Ramos (cell line): ENCODE measurements around the gene MMRN2.
"Not testable (repeated sequence)": the region's sequence is repeated elsewhere in the genome, so short reads cannot be mapped to it uniquely, and the experiment has no call there.

Experiments used
- in situ Hi-C: fragments of 300-500 bp; cut with MboI; formaldehyde crosslinking; loops from one replicate; pipeline ENCODE4 v1.14.3; 2022; ENCODE audit warnings: low sequenced_read_pairs; ENCODE audit not compliant: unreplicated experiment

The MMRN2 gene

DNA sequence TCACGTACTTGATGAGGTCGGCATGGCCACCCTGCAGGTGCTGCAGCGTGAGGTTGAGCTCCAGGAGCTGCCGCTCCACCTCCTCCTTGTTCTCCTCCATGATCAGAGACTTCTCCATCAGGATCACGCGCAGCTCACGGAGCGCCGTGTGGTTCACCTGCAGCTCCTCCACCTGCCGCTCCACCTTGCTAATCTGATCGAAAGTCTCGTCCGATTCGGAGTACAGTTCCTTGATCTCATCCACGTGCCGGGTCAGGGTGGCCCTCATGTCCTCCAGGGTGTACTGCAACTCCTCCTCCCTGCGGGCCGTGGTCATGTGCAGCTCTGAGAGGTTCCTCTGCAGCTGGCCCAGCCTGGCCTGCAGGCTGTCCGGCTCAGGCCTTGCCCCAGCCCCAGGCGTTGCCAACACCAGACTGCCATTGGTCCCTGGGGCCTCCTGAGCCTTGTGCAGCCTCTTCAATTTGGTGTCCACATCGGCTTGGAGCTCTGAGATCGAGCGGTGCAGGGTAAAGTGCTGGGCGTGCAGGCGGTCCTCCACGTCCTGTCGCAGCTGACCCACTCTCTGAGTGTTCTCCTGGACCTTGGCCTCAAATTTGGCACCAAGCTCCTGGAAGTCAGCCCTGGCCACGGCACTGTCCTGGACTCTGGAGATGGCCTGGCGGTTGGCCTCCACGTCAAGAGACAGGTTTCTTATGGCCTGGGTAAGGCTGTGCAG is 13.9 kb downstream of the MMRN2 start:
- in situ Hi-C loops: no loop called here

DNA sequence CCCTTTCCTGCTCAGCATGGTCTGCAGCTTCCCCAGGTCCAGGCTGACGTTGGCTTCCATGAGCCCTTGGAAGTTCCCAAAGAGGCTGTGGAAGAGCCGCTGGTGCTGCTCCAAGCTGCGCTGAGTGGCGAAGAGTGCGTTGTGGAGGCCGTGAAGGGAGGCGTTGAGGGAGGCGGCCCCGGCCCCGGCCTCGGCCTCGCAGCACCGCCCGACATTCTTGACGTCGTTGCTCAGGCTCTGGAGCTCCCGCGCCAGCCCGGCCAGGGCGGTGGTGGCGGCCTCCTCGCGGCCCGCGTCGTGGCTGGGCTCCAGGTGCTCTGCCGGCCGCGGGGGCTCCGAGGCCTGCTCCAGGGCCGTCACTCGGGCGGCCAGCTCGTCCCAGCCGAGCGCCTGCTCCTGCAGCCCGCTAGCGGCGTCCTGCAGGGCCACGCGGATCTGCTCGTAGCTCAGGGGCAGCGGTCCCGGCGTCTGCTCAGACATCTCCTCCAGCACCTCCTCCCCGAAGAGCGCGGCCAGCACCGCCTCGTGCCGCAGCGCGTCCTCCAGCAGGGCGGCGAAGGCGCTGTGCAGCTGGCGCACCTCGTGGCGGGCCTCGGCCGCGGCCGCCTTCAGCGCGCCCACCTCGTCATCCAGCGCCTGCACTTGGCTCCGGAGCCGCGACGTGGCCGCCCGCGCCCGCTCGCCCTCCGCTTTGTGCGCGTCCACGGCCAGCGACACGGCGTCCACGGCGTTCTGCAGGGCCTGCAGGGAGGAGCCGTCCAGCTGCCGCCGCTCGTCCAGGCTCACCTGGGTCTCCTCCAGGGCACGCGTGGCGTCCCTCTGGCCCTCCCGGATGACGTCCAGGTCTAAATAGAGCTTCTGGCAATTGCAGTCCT is 14.7 kb downstream of the MMRN2 start:
- in situ Hi-C loops: no loop called here

DNA sequence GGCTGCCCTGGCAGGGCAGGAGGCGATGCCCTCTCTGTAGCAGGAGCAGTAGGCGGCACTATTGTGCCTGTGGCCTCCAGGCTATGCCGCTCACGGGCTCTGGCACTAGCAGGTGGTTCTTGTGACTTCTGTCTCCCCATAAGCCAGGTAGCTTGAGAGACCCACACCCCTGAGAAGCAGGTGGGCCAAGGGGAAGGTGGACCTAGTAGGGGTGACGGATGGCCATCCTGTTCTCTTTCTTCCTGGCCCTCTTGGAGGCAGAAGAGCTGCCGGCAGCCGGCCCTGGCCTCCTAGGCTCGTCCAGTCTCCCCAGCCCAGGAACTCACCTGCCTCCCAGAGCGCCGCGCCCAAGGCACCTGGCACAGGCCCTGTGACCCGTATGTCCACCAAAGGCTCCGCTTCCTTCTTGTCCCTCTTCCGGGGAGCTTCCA is 15.4 kb downstream of the MMRN2 start:
- in situ Hi-C loops: no loop called here

DNA sequence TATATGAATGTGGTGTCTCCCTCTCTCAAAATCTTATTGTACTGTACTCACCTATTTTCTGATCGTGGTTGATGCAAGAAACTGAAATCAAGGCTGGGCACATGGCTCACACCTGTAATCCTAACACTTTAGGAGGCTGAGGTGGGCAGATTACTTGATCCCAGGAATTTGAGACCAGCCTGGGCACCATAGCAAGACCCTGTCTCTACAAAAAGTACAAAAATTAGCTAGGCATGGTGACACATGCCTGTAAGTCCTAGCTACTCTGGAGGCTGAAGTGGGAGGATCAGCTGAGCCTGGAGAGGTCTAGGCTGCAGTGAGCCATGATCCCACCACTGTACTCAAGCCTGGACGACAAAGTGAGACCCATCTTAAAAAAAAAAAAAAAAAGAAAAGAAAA is 16.0 kb downstream of the MMRN2 start:
- in situ Hi-C loops: no loop called here

DNA sequence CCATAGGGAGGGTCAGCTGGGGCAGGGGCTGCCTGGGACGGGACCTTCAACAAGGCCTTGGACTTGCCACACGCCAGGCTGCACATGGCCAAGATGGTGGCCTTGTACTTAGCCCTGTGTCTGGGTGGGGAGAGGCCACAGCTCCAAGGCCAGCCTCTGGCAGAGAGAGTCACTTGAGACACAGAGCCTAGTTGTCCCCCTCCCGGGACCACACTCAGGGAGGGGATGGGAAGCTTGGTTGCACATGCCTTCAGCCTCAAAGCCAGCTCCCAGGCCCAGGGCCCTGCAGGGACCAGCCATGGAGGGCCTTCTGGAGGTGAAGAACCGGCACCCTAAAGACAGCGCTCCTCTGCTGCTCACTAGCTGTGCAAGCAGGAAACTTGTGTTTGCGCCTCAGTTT is 16.7 kb downstream of the MMRN2 start:
- in situ Hi-C loops: no loop called here

DNA sequence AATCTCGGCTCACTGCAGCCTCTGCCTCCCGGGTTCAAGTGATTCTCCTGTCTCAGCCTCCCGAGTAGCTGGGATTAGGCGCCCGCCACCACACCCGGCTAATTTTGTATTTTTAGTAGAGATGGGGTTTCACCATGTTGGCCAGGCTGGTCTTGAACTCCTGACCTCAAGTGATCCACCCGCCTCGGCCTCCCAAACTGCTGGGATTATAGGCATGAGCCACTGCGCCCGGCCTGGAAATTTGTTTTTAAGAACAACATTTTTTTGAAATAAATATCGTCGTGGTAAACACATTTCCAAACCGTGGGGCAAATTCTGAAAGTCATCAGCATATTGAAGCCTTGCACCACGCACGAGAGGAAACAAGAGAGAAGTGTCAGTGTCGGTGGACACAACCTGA is 17.3 kb downstream of the MMRN2 start:
- in situ Hi-C loops: not testable (repeated sequence)

DNA sequence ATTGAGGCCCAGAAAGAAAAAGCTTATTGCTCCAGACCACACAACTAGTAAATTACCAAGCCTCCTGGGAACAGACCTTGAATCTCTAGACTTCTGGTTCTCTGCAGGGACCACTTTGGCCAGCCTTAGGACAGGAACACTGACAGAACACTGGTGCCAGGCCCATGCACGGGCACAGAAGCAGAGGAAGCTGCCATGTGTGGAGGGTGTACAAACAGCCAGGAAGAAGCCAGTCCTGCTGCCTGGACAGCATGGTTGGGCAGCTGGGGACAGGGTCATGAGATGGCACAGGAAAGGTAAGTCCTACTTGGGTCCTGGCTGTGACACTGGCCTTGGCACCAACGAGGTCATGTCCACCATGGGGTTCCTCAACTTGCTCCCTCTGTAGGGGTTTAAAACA is 19.2 kb downstream of the MMRN2 start:
- in situ Hi-C loops: no loop called here

DNA sequence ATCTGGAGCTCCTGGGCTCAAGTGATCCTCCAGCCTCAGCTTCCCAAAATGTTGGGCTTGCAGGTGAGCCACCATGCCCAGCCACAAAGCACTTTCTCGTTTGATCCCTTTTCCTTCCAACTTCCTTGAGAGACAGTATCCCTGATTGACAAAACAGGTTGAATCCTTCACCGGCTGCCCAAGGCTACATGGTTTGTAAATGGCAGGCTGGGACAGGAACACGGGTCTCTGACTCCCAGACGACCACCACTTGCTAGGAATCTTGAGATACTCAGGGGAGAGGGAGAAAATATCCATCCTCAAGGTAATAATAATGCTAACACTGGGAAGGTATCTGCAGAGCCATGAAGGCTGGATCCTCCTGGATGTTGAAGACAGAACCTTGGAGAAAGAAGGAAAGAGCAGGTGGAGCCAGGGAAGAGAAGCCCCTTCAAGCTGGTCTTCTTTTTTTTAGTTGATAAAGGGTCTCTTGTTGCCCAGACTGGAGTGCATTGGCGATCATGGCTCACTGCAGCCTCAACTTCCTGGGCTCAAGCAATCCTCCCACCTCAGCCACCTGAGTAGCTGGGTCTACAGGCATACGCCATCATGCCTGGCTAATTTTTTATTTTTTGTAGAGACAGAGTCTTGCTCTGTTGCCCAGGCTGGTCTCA is 19.8 kb downstream of the MMRN2 start:
- in situ Hi-C loops: no loop called here

DNA sequence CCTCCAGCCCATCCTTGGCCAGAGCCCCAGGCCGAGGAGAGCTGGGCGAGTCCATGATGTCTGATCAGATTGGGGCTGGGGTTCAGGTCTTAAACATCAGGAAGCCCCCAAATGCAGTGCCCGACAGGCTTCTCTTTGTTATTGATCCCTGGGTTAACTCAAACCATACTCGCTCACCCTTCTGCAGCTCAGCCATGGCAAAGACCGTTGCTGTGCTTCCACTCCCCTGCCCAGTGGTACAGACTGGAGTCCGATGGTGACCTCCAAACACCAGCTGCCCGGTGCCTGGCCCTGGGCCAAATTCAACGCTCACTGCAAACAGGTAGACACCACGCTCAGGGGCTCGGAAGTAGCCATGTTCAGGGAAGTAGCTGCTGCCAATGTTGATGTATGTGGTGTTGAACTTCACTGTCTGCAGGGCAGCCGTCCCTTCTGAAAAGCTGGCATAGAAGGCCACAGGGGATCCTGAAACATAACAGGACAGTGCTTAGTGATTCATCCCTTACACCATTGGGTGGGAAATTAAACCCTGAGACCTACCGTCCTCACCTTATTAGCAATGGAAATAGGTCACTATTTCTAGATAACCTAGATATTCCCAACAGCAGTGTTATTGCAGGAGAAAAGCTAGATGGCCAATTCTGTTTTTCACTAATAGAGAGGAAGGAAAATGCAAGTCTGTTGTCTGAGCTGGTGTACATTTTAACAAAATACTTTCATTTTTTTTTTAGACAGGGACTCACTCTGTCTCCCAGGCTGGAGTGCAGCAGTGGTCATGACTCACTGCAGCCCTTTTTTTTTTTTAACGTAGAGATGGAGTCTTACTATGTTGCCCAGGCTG is 20.5 kb downstream of the MMRN2 start:
- in situ Hi-C loops: no loop called here

DNA sequence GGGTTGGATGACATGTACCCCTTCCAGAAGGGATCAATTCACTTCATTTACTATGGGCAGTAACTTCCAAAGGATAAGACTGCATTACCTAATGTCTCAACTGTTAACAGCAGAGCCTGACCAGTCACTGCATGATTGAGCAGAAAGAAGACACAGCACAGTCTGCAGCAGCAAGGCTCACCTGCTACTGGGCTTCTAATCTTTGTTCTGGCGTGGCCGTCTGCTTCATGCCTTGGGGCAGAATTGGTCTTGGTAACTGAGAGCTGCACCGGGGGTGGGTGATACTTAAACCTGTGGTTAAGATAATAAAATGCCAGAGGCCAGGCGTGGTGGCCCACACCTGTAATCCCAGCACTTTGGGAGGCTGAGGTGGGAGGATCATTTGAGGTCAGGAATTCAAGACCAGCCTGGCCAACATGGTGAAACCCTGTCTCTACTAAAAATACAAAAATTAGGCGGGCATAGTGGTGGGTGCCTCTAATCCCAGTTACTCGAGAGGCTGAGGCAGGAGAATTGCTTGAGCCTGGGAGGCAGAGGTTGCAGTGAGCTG is 23.2 kb downstream of the MMRN2 start:
- in situ Hi-C loops: not testable (repeated sequence)

DNA sequence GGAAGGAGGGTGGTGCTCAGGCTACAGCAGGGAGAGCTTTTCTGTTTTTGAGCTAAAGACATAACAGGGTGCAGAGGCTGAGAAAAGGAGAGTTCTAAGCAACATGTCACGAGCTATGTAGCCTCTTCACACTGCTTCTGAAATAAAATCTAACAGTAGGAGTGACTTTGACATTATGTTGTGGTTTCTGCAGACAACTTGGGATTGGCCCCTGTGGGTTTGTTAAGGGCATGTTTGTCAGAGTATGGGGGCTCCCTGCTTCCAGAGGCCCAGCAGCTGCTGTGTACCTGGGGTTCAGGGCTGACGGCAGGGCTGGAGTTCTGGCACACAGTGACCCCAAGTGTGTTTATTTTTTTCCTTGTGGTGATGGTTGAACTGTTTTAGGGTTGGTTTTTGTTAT is 24.7 kb downstream of the MMRN2 start:
- in situ Hi-C loops: no loop called here

DNA sequence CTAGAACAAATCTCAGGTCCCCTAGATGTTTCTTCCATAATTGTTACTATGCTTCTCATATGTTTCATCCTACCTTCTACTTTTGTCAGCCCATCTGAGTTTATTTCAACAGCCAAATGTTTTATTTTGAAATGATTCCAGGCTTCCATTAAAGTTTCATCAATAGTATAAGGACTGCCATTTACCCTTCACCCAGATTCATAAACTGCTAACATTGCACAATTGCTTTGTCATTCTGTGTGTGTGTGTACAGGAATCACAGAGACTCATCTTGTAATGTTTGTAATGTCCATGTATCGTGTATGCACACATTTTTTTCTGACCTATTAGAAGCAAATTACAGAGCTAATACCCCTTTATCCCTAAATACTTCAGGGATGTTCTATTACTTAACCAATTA is 25.5 kb downstream of the MMRN2 start:
- in situ Hi-C loops: no loop called here

DNA sequence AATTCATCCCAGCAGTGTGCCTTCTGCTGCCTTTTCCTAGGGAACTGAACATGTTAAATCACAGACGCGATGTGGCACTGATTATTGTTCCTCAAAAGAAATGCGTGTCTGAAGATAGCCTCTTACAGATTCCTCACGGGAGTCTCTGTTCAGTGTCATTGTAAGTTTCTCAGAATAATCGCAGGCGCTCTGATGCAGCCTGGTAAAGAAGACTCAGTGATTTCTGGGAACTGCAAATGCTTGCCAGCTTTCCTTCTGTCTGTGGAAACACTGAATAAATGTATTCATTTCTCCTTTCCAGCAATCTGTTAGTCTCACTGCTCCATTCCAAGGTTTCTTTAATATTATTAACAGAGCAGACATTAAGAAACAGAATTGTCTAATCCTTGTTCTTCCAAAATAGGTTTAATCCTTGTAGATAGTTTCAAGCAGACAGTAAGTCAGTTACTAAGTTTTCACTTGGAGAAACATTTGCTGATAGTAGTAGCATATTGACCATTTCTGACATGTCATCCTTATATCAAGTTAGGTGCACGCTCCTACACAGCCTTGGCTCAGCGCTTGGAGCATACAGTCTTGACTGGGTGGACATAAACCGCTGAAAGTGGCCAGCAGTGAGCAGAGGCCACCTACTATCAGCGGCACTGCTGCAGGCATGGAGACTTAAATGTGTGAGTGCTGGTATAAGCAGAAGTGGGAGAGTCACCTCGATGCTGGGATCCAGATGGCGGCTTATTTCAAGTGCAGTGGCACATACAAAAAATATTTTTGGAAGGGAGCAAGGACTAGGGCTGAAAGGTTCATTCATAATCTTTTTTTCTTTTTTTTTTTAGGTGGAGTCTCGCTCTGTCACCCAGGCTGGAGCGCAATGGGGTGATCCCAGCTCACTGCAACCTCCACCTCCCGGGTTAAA is 27.7 kb downstream of the MMRN2 start:
- in situ Hi-C loops: no loop called here

DNA sequence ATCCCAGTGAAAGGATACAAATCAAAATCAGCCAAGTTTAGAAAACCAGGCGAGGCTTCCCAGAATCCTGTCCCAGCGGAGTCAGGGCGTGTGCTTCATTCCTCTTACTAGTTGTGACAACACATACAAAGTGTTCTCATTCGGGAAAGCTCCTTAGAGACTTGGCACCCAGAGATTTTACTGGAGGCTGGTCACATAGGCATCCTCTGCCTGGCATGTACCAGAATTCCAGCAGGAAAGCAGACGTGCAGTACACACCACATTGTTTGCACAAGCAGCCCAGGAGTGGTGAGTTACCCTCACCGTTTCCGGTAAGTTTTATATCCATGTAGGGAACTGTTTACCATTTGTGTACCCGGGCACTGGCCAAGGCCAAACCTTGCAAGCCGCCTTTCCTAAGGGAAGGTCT is 34.9 kb downstream of the MMRN2 start:
- in situ Hi-C loops: no loop called here

DNA sequence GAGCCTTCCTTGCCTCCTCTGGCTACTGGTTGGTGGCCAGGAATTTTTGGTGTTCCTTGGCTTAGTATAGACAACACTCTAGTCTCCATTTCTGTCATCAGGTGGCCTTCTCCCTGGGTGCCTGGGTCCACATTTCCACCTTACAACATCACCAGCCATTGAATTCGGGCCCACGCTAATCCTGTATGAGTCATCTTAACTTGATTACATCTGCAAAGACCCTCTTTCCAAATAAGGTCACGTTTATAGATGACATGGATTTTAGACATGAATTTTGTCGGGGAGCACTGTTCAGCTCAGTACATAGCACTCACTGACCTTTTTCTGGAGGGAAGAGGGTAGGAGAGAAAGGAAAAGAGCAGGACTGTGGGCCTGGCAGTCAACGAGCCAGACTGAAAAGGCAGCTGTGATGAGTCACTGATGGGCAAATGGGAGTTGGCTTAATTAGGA is 39.4 kb downstream of the MMRN2 start:
- in situ Hi-C loops: no loop called here

DNA sequence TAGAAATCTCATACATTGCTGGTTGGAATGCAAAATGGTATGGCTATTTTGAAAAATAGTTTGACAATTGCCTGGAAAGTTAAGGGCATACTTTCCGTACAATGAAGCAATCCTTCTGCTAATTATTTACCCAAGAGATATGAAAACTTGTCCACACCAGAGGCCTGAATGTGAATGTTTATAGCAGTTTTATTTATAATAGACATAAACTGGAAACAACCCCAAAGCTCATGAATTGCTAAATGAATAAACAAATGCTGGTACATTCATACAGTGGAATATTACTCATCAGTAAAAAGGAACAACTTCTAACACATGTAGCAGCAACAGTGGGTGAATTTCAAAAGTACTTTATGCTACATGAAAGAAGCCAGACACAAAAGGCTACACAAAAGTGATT is 42.7 kb downstream of the MMRN2 start:
- in situ Hi-C loops: no loop called here

DNA sequence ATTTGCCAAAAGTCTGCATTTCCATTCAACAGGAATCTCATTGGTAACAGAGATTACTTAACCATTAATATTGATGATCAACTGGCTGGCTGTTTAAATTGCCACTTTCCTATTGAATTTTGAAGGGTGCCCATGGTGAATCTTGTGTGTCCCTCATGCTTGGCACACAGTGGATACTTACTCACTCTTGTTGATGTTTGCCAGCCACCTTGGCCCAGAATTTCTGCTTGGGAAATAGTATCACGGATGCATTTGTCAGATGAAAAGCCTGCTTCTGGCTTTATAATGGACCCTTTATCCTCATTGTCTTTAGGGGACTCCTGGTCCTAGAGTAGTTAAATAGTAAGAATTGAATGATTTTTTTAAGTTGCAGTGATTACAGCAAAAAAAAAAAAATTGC is 52.0 kb downstream of the MMRN2 start:
- in situ Hi-C loops: no loop called here

DNA sequence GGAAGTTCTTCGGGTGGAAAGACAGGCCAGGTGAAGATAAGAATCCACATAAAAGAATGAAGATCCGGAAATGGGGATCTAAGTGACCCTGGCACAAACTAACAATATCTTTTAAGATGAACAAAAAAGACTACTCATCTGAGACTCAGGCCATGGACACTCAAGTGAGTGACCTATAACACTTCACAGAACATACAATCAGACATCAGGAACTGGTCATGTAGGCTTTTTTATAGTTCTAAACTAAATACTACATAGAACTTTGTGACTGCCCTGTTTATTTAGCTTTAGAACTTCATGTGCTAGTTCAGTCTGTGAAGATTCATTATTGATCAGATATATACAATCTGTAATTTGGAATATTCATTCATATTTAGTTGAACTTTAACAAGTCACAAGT is 52.8 kb downstream of the MMRN2 start:
- in situ Hi-C loops: no loop called here

DNA sequence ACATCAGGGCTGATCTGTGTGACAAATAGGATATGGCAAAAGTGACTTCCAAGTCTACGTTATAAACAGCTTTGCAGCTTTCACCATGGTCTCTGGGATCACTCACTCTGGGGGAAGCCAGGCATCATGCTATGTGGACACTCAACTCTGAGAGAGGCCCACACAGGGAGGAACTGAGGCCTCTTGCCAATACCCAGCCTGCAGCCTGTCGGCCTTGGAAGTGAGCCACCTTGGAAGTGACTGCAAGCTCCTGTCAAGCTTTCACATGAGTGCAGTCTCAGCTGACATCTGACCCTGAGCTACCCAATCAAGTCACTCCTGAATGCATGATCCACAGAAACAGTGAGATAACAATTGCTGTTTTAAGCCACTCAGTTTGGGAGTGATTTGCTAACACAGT is 56.5 kb downstream of the MMRN2 start:
- in situ Hi-C loops: no loop called here
